Tibial nerve (tissue), 4 donors: ENCODE results near the gene ARMC12. TPM values are rescaled to one million over a fixed set of nuclear protein-coding genes. Genes with fewer than 3 reads are reported as not detected.
"Not testable (repeated sequence)": the region's sequence is repeated elsewhere in the genome, so short reads cannot be mapped to it uniquely, and the experiment has no call there.

Experiments used
- DNase-seq, 2 donors: peaks; one replicate each; pipeline ENCODE4 v3.0.0-alpha.2; 2019; ENCODE audit warnings: low spot score in 2 of 2
- H3K27ac ChIP-seq, 4 donors: fragments of 200-600 bp; sonication (generic) in 3 of 4; one replicate each; pipeline ENCODE4 v1.5.1; 2017 to 2019; ENCODE audit warnings: mild to moderate bottlenecking in 1 of 4
- H3K27me3 ChIP-seq, 2 donors: fragments of 200-600 bp; sonication (generic) in 1 of 2; one replicate each; pipeline versions ENCODE4 v1.5.1 to v1.6.0; 2017 to 2019
- H3K36me3 ChIP-seq, 3 donors: fragments of 200-600 bp; sonication (generic); one replicate each; pipeline ENCODE4 v1.5.1; 2018 to 2019
- H3K4me1 ChIP-seq, 4 donors: fragments of 200-600 bp; sonication (generic) in 3 of 4; one replicate each; pipeline ENCODE4 v1.5.1; 2017 to 2019
- H3K4me3 ChIP-seq, 4 donors: fragments of 200-600 bp; sonication (generic) in 3 of 4; one replicate each; pipeline ENCODE4 v1.5.1; 2017 to 2019; ENCODE audit warnings: mild to moderate bottlenecking in 1 of 4, moderate library complexity in 1 of 4
- H3K9me3 ChIP-seq, 4 donors: fragments of 200-600 bp; sonication (generic) in 3 of 4; one replicate each; pipeline ENCODE4 v1.5.1; 2017 to 2019
- CTCF ChIP-seq, 5 experiments: fragments of 200-600 bp in 3 of 5; fragments of 450-650 bp in 2 of 5; sonication (generic) in 3 of 5; IDR thresholded peaks; one replicate each; pipeline ENCODE4 v1.5.1; 2016 to 2019; ENCODE audit warnings: antibody characterized with exemption in 5 of 5, mild to moderate bottlenecking in 3 of 5, moderate library complexity in 2 of 5
- EP300 ChIP-seq, 2 donors: sonication (generic); formaldehyde crosslinking; IDR thresholded peaks; one replicate each; pipeline ENCODE4 v1.6.1; 2017; ENCODE audit warnings: antibody characterized with exemption in 2 of 2, mild to moderate bottlenecking in 1 of 2
- POLR2A ChIP-seq, 2 donors: fragments of 450-650 bp; IDR thresholded peaks; one replicate each; pipeline ENCODE4 v1.6.1; 2017; ENCODE audit warnings: antibody characterized with exemption in 2 of 2, mild to moderate bottlenecking in 2 of 2, moderate library complexity in 2 of 2
- WGBS, 2 donors: methylation state at CpG; one replicate each; pipeline ENCODE4 v1.1.5; 2018; 5-methylcytosine and 5-hydroxymethylcytosine counted together
- total RNA-seq, 4 donors: library from RNA; depleted of rRNA; stranded (reverse); fragments of >200 nt; gene quantifications; one replicate each; pipeline ENCODE4 v1.1.0, GENCODE V29; 2016

The ARMC12 gene
- total RNA-seq, 4 donors from 2014 or later: 2.2 to 2.9 TPM; not detected in 2

GRCh38 chr6:35730745-35731413 lies 6.0 kb upstream of the ARMC12 start:
- Histone ChIP-seq H3K4me1 (peaks cover 14 to 80% (median 65%) of the 10 kb centered on the region in 4 donors), H3K36me3 (no peaks in the 10 kb centered on the region), H3K4me3 (peak overlapping the region; percentile 50 to 77 (median 64)), H3K27ac (peak overlapping the region; percentile 98 to 100 (median 100)), H3K9me3 (no peaks in the 10 kb centered on the region), H3K27me3 (no peaks in the 10 kb centered on the region)
- 7 to 10% methylated on average over 15 of the region's 15 CpGs for WGBS, 2 donors
- peak in 1 of 2 donors; percentile 67 for DNase-seq
- TF ChIP-seq POLR2A (IDR thresholded peaks at IDR 0.05) (no peak), CTCF (IDR thresholded peaks at IDR 0.05) (no peak), EP300 (IDR thresholded peaks at IDR 0.05) (no peak)

GRCh38 chr6:35731414-35731735 lies 5.5 kb upstream of the ARMC12 start:
- Histone ChIP-seq H3K4me1 (peaks cover 14 to 81% (median 62%) of the 10 kb centered on the region in 4 donors), H3K4me3 (peak overlapping the region; percentile 50 to 77 (median 64)), H3K27ac (peak overlapping the region; percentile 98 to 100 (median 100)), H3K27me3 (no peaks in the 10 kb centered on the region), H3K36me3 (no peaks in the 10 kb centered on the region), H3K9me3 (no peaks in the 10 kb centered on the region)
- 0% methylated on average over 17 to 19 of the region's 23 CpGs for WGBS, 2 donors
- no peak for TF ChIP-seq CTCF (IDR thresholded peaks at IDR 0.05)
- peak in 1 of 2 donors; percentile 81 for TF ChIP-seq EP300 (IDR thresholded peaks at IDR 0.05)
- peak; percentile 72 to 81 for TF ChIP-seq POLR2A (IDR thresholded peaks at IDR 0.05)
- DNase-seq: peak; percentile 97 to 100

- Histone ChIP-seq H3K27ac (peak overlapping the region; percentile 98 to 100 (median 100)), H3K36me3 (no peaks in the 10 kb centered on the region), H3K9me3 (no peaks in the 10 kb centered on the region), H3K4me3 (peak overlapping the region; percentile 50 to 77 (median 64)), H3K4me1 (peaks cover 14 to 77% (median 59%) of the 10 kb centered on the region in 4 donors), H3K27me3 (no peaks in the 10 kb centered on the region)
- TF ChIP-seq EP300 (IDR thresholded peaks at IDR 0.05): peak; percentile 96
- peak in 2 of 5 experiments; percentile 51 to 58 for TF ChIP-seq CTCF (IDR thresholded peaks at IDR 0.05)
- peak; percentile 22 to 71 for TF ChIP-seq POLR2A (IDR thresholded peaks at IDR 0.05)
- DNase-seq: peak; percentile 97 to 98
- WGBS, 2 donors: 0 to 1% methylated on average over 54 to 56 of the region's 61 CpGs
Observed at GRCh38 chr6:35731736-35732532, 4.9 kb upstream of the ARMC12 start.

- H3K27me3 ChIP-seq: no peaks in the 10 kb centered on the region
- TF ChIP-seq CTCF (IDR thresholded peaks at IDR 0.05) (no peak), POLR2A (IDR thresholded peaks at IDR 0.05) (no peak), EP300 (IDR thresholded peaks at IDR 0.05) (no peak)
- H3K9me3 ChIP-seq: no peaks in the 10 kb centered on the region
- DNase-seq: no peak
- H3K27ac ChIP-seq: peak overlapping the region; percentile 98 to 100 (median 100)
- peaks cover 14 to 68% (median 51%) of the 10 kb centered on the region in 4 donors for H3K4me1 ChIP-seq
- no peaks in the 10 kb centered on the region for H3K36me3 ChIP-seq
- WGBS, 2 donors: 91 to 93% methylated on average over 8 of the region's 8 CpGs
- H3K4me3 ChIP-seq: no peak overlapping the region
Observed at GRCh38 chr6:35733633-35734032, 3.2 kb upstream of the ARMC12 start.

- peak overlapping the region; percentile 98 to 100 (median 100) for H3K27ac ChIP-seq
- H3K4me1 ChIP-seq: peaks cover 10 to 61% (median 44%) of the 10 kb centered on the region in 4 donors
- H3K4me3 ChIP-seq, DNase-seq, H3K27me3 ChIP-seq, H3K9me3 ChIP-seq, H3K36me3 ChIP-seq: not testable (repeated sequence)
- WGBS, 2 donors: 91 to 96% methylated on average over 12 of the region's 12 CpGs
Observed at GRCh38 chr6:35734319-35734718, 2.5 kb upstream of the ARMC12 start.
